WI38 (cell line): Measurements from ENCODE around the gene PNPLA3.

Experiments used
- H3K4me3 ChIP-seq: 2 replicates; pipeline ENCODE4 v1.5.1; 2011; ENCODE audit warnings: low read depth, mild to moderate bottlenecking, control low read depth, low read length
- TF ChIP-seq, protein P1 (sequence below): IDR thresholded peaks from 2 replicates; pipeline ENCODE4 v1.5.1; 2012; ENCODE audit warnings: low read depth, mild to moderate bottlenecking, control low read depth, low read length

The PNPLA3 gene

DNA sequence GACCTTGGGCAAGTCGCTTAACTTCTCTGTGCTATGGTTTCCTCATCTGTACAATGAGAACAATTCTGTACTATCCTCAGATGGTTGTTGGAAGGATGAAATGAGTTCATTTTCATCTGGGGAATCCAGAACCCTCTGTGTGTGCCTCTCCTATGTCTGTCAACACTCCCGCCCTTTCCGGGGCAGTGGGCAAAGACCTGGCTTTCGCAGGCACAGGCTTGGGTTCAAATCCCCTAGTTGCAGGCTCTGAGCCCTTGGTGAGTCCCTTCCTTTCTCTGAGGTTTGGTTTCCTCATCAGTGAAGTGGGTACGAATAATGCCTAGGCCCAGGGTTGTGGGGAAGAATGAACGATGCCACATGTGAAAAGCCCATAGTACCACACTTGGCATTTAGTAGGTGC, 37.8 kb upstream of the PNPLA3 start:
- H3K4me3 ChIP-seq = no peak overlapping the region
- TF ChIP-seq, protein P1, sequence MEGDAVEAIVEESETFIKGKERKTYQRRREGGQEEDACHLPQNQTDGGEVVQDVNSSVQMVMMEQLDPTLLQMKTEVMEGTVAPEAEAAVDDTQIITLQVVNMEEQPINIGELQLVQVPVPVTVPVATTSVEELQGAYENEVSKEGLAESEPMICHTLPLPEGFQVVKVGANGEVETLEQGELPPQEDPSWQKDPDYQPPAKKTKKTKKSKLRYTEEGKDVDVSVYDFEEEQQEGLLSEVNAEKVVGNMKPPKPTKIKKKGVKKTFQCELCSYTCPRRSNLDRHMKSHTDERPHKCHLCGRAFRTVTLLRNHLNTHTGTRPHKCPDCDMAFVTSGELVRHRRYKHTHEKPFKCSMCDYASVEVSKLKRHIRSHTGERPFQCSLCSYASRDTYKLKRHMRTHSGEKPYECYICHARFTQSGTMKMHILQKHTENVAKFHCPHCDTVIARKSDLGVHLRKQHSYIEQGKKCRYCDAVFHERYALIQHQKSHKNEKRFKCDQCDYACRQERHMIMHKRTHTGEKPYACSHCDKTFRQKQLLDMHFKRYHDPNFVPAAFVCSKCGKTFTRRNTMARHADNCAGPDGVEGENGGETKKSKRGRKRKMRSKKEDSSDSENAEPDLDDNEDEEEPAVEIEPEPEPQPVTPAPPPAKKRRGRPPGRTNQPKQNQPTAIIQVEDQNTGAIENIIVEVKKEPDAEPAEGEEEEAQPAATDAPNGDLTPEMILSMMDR = no peak

DNA sequence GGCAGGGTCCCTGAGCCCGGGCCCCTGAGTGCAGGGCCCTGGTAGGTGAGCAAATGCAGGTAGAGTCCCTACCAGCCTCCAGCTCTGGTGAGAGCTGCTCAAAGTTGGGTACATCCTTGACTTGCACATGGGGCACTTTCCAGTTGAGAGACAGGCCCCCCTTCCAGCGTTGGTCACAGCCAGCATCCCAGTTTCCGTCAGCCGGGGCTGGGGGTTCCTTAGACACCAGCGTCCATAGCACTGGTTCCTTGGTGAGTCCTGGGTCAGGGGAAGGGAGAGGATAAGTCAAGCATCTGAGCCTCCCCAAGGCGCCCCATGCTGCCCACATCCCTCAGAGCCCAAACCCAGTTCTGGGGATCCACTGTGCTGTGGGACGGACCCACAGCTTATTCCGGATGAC, 37.4 kb upstream of the PNPLA3 start:
- TF ChIP-seq, protein P1 = no peak
- H3K4me3 ChIP-seq = no peak overlapping the region

DNA sequence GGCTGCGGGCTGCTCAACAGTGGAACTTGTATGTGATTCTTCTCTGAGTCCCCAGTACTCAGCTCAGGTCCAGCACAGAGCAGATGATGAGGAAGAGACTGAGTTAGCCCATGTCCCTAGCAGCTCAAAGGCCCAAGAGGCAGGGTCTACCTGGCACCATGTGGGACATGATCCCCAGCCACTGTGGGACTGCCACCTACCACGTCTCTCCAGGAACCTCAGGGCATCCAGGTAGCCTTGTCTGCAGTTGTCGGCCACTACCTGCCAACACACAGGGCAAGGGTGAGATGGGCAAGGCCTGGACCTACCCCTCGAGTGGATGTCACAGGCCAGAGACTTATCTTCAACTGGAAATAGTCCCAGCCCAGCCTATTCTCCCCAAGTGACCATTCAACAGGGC, 36.2 kb upstream of the PNPLA3 start:
- TF ChIP-seq, protein P1 = no peak
- no peak overlapping the region for H3K4me3 ChIP-seq

DNA sequence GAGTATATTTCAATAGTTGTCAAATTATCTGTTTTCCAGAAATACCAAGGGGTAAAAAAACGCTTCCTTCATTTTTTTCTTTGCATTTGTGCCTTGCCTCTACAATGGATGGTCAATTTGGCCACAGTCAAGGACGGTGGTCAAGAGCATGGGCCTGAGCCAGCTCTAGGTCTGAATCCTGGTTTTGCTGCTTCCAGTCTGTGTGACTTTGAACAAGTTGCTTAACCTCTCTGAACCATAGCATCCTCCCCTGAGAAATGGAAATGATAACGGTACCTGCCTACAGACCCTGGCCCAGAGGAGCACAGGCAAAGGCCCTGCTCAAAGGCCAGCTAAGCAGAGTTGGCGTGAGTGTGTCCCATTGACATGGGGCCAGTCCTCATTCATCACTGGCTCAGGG, 34.9 kb upstream of the PNPLA3 start:
- TF ChIP-seq, protein P1 = no peak
- H3K4me3 ChIP-seq = no peak overlapping the region

DNA sequence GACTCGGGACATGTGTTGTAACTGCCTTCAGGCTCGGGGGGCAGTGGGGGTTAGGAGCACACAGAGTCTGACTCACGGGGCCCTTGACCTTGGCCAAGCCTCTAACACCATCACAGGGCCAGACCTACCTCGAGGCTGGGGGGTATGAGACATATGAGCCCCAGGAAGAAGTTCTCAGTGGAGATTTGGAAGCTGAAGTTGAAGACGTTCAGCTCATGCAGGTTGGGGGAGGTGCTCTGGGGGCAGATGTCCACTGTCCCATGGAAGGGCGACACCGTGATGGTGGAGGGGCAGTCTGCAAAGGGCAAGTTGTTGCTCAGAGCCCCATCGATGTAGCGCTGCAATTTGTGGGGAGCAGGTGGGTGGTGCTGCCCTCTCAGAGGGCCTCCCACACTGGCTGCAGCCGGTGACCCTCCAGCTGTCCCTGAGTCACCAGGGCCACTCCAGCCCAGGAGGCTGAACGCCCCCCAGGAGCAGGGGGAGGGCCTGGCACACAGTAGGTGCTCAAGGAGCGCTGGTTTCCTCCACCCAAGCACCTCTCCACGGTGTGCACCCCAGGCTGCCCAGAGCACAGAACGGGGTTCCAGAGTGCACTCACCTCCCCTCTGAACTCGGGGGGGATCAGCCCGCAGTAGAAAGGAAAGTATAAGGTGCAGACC, 34.3 kb upstream of the PNPLA3 start:
- TF ChIP-seq, protein P1 = no peak
- H3K4me3 ChIP-seq = no peak overlapping the region

DNA sequence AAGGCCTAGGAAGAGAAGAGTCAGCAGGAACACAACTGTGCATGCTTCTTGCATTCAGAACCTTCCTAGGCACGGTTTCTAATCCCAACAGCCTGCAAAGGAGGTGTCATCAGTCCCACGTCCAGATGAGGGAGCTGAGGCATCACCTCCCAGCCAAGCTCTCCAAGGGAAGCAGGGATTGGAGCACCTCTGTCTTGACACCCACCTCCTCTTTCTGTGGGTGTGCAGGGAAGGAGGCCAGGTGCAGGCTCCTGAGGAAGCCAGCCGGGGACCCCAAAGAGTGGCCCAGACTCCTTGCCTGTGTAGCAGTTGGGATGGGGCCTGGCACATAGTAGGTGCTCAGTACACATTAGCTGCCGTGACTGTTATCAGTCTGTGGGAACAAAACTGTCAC, 33.7 kb upstream of the PNPLA3 start:
- TF ChIP-seq, protein P1 = no peak
- H3K4me3 ChIP-seq = no peak overlapping the region

DNA sequence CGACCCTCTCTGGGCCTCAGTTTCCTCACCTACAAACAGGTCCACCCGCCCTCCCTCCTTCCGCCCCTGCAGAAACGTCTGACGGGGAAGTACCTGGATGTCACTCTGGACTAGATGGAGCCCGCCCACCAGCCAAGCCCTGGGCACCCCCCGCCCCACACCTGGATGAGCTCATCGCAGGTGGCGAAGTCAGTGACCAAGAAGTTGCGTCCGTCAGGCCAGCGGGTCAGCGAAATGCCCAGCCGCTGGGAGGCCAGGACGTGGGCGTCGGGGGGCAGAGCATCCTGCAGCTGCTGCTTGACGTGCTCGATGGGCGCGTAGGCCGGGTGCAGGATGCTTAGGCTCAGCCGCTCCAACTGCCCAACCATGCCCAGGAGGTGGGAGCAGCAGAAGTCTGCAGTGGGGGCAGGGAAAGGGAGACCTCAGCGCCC, 32.7 kb upstream of the PNPLA3 start:
- H3K4me3 ChIP-seq = no peak overlapping the region
- TF ChIP-seq, protein P1 = no peak
